ENCODE results near the gene PRSS53. TPM values are rescaled to one million over a fixed set of nuclear protein-coding genes. Genes with fewer than 3 reads are reported as not detected.

Gene PRSS53
- total RNA-seq, 4 donors from 2014 or later = 0.41 to 1.3 (median 1.1) TPM

GRCh38 chr16:31083981-31084380, 4.8 kb downstream of the PRSS53 start:
- WGBS, 2 donors = 81 to 94% methylated on average over 5 to 11 of the region's 13 CpGs
- peaks cover 0 to 16% (median 2%) of the 10 kb centered on the region in 3 donors for H3K4me1 ChIP-seq
- TF ChIP-seq POLR2A (IDR thresholded peaks at IDR 0.05) = no peak
- TF ChIP-seq, protein P1, sequence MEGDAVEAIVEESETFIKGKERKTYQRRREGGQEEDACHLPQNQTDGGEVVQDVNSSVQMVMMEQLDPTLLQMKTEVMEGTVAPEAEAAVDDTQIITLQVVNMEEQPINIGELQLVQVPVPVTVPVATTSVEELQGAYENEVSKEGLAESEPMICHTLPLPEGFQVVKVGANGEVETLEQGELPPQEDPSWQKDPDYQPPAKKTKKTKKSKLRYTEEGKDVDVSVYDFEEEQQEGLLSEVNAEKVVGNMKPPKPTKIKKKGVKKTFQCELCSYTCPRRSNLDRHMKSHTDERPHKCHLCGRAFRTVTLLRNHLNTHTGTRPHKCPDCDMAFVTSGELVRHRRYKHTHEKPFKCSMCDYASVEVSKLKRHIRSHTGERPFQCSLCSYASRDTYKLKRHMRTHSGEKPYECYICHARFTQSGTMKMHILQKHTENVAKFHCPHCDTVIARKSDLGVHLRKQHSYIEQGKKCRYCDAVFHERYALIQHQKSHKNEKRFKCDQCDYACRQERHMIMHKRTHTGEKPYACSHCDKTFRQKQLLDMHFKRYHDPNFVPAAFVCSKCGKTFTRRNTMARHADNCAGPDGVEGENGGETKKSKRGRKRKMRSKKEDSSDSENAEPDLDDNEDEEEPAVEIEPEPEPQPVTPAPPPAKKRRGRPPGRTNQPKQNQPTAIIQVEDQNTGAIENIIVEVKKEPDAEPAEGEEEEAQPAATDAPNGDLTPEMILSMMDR (IDR thresholded peaks at IDR 0.05) = no peak
- no peaks in the 10 kb centered on the region for H3K9me3 ChIP-seq
- no peak for DNase-seq
- no peak overlapping the region for H3K4me3 ChIP-seq
- H3K36me3 ChIP-seq = peaks cover 9 to 97% (median 32%) of the 10 kb centered on the region in 3 donors
- H3K27me3 ChIP-seq = no peaks in the 10 kb centered on the region
- H3K27ac ChIP-seq = no peak overlapping the region
- intact Hi-C loops (cut with DNase I) = no loop called here

DNA sequence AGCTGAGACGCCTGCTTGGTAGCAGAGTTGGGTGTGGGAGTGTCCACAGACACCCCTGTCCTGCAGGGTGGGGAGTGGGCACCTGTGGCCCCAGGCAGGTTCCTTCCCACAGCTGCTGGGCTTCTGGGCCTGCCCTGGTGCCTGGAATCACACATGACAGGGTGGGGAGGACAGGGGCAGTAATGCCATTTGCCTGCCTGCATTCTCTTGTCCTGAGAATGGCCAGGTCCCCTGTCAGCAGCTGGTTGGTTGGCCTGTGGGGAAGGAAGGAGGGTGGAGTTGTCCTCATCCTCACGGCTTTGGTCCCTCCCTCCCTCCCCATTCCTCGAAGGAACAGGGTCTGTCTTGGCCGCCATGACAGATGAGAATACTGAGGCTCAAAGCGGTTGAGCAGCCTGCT, 5.2 kb downstream of the PRSS53 start:
- Histone ChIP-seq H3K9me3 (no peaks in the 10 kb centered on the region), H3K4me1 (peaks cover 0 to 16% (median 2%) of the 10 kb centered on the region in 3 donors), H3K27me3 (no peaks in the 10 kb centered on the region), H3K27ac (no peak overlapping the region), H3K4me3 (no peak overlapping the region), H3K36me3 (peaks cover 14 to 97% (median 37%) of the 10 kb centered on the region in 3 donors)
- WGBS, 2 donors = 40 to 82% methylated on average over 2 of the region's 5 CpGs
- DNase-seq = no peak
- intact Hi-C loops (cut with DNase I) = no loop called here
- TF ChIP-seq POLR2A (IDR thresholded peaks at IDR 0.05) = no peak
- TF ChIP-seq, protein P1 (IDR thresholded peaks at IDR 0.05) = no peak

DNA sequence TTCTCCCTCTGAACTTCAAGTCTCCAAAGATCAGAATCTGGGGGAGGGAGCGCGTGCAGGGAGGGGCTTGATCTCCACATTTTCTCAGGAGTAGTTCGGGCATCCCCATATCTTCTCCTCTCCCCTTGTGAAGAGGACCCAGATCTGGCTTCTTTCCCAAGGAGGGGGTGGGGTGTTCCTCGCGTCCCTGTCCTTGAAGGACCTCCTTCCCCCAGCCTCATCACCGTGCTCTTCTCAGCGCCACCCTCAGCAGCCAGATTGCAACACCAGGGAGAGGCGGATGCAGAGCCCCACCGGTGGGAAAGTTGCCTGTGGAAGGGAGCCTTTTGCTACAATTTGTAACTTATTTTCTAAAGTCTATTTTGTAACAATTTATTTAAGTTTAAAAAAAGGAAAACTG, 5.7 kb downstream of the PRSS53 start:
- TF ChIP-seq, protein P1 (IDR thresholded peaks at IDR 0.05) = no peak
- no peak for TF ChIP-seq POLR2A (IDR thresholded peaks at IDR 0.05)
- H3K36me3 ChIP-seq = peaks cover 18 to 98% (median 40%) of the 10 kb centered on the region in 3 donors
- H3K27ac ChIP-seq = no peak overlapping the region
- H3K27me3 ChIP-seq = no peaks in the 10 kb centered on the region
- no peak for DNase-seq
- intact Hi-C loops (cut with DNase I) = no loop called here
- H3K9me3 ChIP-seq = no peaks in the 10 kb centered on the region
- 59 to 71% methylated on average over 4 of the region's 9 CpGs for WGBS, 2 donors
- H3K4me3 ChIP-seq = no peak overlapping the region
- H3K4me1 ChIP-seq = peaks cover 0 to 16% (median 2%) of the 10 kb centered on the region in 3 donors

DNA sequence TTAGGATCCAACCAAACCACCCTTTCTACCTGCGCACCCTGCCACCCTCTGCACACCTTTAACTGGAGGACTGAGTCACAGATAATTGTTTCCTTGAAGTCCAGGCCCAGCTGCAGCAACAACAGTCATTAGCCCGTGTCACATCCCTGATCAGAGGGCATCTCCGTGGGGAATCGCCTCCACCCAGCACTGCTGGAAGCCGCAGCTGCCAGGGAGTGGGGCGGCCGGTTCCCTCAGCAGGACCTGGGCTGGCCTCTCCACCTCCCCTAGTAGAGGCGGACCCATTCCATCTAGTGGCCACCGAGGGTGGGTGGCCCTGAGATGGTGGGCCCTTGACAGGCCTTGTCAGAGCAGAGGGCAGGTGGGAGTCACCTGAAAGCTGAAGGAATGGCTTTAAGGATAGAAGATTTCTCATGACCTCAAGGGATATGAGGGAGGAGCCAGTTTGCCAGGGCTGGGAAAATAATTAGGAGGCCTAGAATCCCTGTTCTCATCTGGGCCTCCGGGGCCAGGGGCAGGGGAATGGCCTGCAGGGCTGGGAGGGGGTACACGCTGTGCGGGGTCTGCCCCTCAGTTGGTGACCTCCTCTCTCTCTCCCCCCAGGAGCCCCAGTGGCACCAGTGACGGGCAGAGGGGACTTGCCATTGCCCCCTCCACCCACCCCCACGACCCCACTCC, 6.2 kb downstream of the PRSS53 start:
- Histone ChIP-seq H3K27ac (no peak overlapping the region), H3K4me3 (no peak overlapping the region), H3K4me1 (peaks cover 0 to 16% (median 2%) of the 10 kb centered on the region in 3 donors), H3K36me3 (peaks cover 23 to 98% (median 46%) of the 10 kb centered on the region in 3 donors), H3K9me3 (no peaks in the 10 kb centered on the region), H3K27me3 (no peaks in the 10 kb centered on the region)
- DNase-seq = no peak
- intact Hi-C loops (cut with DNase I) = no loop called here
- TF ChIP-seq, protein P1 (IDR thresholded peaks at IDR 0.05) = no peak
- 60 to 74% methylated on average over 1 to 6 of the region's 14 CpGs for WGBS, 2 donors

DNA sequence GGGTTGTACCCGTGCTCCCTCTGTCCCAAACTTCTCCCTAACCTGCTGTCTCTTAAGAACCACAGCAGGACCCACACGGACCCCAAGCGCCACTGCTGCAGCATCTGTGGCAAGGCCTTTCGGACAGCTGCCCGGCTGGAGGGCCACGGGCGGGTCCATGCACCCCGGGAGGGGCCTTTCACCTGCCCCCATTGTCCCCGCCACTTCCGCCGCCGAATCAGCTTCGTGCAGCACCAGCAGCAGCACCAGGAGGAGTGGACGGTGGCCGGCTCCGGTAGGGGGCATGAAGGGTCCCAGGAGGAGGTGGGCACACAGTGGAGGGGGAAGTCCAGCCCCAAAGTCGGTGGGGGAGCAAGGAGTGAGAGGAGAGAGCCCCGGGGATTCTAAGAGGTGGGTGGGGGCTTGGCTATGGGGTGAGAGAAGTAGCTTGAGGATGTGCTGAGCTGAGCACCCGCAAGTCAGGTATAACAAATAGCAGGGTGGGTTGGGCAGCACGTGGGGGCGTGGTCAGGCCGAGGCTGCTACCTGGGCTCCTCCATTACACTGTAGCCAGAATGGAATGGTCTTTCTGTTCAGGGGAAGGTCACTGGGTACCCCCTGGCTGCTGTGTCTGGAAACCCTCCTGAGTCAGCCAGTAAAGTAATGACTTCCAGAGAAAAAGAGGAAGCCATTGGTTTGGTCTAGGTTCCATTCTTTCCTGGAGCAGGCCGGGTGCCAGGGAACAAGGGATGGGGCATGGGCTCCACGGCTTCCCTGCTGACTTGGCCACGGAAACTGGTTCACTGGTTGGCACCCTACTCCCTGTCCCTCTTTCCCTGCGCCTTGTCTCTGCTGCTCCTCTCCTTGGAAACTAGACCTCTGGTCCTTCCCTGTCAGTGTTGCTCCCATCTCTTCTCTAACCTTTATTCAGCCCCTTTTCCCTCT, 7.1 kb downstream of the PRSS53 start:
- DNase-seq = no peak
- 67 to 83% methylated on average over 10 to 11 of the region's 26 CpGs for WGBS, 2 donors
- TF ChIP-seq POLR2A (IDR thresholded peaks at IDR 0.05) = no peak
- TF ChIP-seq, protein P1 (IDR thresholded peaks at IDR 0.05) = no peak
- Histone ChIP-seq H3K4me1 (peaks cover 0 to 16% (median 2%) of the 10 kb centered on the region in 3 donors), H3K9me3 (no peaks in the 10 kb centered on the region), H3K27ac (no peak overlapping the region), H3K27me3 (no peaks in the 10 kb centered on the region), H3K36me3 (peaks cover 31 to 98% (median 52%) of the 10 kb centered on the region in 3 donors), H3K4me3 (no peak overlapping the region)
- intact Hi-C loops (cut with DNase I) = no loop called here
